BLaER1 treated with 17β-estradiol and CSF1 and Interleukin-3, amounts not matched to agents 10 nM and 100 nM (cell line): ENCODE data around the gene ACBD6.

Experiments
- H3K27ac ChIP-seq, 11 experiments: shearing (Covaris generic); formaldehyde crosslinking; 2 replicates each; pipeline ENCODE4 v1.8.1; 2022
- H3K27me3 ChIP-seq, 11 experiments: shearing (Covaris generic); formaldehyde crosslinking; 2 replicates each; pipeline ENCODE4 v1.8.1; 2022
- H3K36me3 ChIP-seq, 11 experiments: shearing (Covaris generic); formaldehyde crosslinking; 2 replicates each; pipeline ENCODE4 v1.8.1; 2022
- H3K4me1 ChIP-seq, 10 experiments: shearing (Covaris generic); formaldehyde crosslinking; 2 replicates each; pipeline ENCODE4 v1.8.1; 2022
- H3K4me2 ChIP-seq, 11 experiments: shearing (Covaris generic); formaldehyde crosslinking; 2 replicates each; pipeline ENCODE4 v1.8.1; 2022
- H3K4me3 ChIP-seq, 10 experiments: shearing (Covaris generic); formaldehyde crosslinking; 2 replicates each; pipeline ENCODE4 v1.8.1; 2022
- H3K9ac ChIP-seq, 11 experiments: shearing (Covaris generic); formaldehyde crosslinking; 2 replicates each; pipeline ENCODE4 v1.8.1; 2022
- H3K9me3 ChIP-seq, 11 experiments: shearing (Covaris generic); formaldehyde crosslinking; replicated peaks in 1 of 11; 2 replicates each; pipeline ENCODE4 v1.8.1; 2022
- H4K20me1 ChIP-seq, 11 experiments: shearing (Covaris generic); formaldehyde crosslinking; 2 replicates each; pipeline ENCODE4 v1.8.1; 2022
- Cebpa-rat ChIP-seq, 11 experiments: shearing (Covaris generic); IDR thresholded peaks; 2 replicates each; pipeline ENCODE4 v1.8.1; 2022

The ACBD6 gene

GRCh38 chr1:180269645-180270529, 232.5 kb downstream of the ACBD6 start:
- TF ChIP-seq Cebpa-rat (IDR thresholded peaks at IDR 0.05), result no peak
- Histone ChIP-seq H3K9ac (no peak overlapping the region), H3K4me1 (peaks cover 19 to 27% (median 23%) of the 10 kb centered on the region in 10 experiments), H3K9me3 (no peaks in the 10 kb centered on the region), H3K4me2 (peak overlapping the region in 2 of 11 experiments; percentile 15 to 18; a peak in 2 of 22 replicates), H3K27me3 (no peaks in the 10 kb centered on the region), H3K4me3 (no peak overlapping the region), H3K36me3 (peaks cover 13 to 29% (median 20%) of the 10 kb centered on the region in 11 experiments), H3K27ac (no peak overlapping the region), H4K20me1 (no peaks in the 10 kb centered on the region; a peak in 3 of 22 replicates)

GRCh38 chr1:180268556-180269075, 233.8 kb downstream of the ACBD6 start:
- H3K27me3 ChIP-seq, result no peaks in the 10 kb centered on the region
- H3K27ac ChIP-seq, result no peak overlapping the region
- no peak for TF ChIP-seq Cebpa-rat (IDR thresholded peaks at IDR 0.05)
- H3K36me3 ChIP-seq, result peaks cover under 1 to 17% (median 7%) of the 10 kb centered on the region in 11 experiments; a peak in 14 of 22 replicates
- H3K9me3 ChIP-seq, result no peaks in the 10 kb centered on the region
- H4K20me1 ChIP-seq, result no peaks in the 10 kb centered on the region; a peak in 3 of 22 replicates
- peaks cover 19 to 27% (median 23%) of the 10 kb centered on the region in 10 experiments for H3K4me1 ChIP-seq
- H3K4me3 ChIP-seq, result no peak overlapping the region
- H3K4me2 ChIP-seq, result no peak overlapping the region
- H3K9ac ChIP-seq, result no peak overlapping the region

- TF ChIP-seq Cebpa-rat (IDR thresholded peaks at IDR 0.05), result no peak
- no peaks in the 10 kb centered on the region for H3K27me3 ChIP-seq
- H3K36me3 ChIP-seq, result peaks cover 0 to 11% (median 1%) of the 10 kb centered on the region in 11 experiments; a peak in 5 of 22 replicates
- H3K4me1 ChIP-seq, result peaks cover 19 to 27% (median 25%) of the 10 kb centered on the region in 10 experiments
- no peak overlapping the region for H3K4me3 ChIP-seq
- H3K9ac ChIP-seq, result no peak overlapping the region
- no peak overlapping the region for H3K27ac ChIP-seq
- no peaks in the 10 kb centered on the region for H3K9me3 ChIP-seq
- H4K20me1 ChIP-seq, result no peaks in the 10 kb centered on the region; a peak in 4 of 22 replicates
- peak overlapping the region in 5 of 11 experiments; percentile 13 to 84 (median 55); a peak in 3 of 22 replicates for H3K4me2 ChIP-seq
Observed at GRCh38 chr1:180267761-180268555, 234.4 kb downstream of the ACBD6 start.

- H3K9ac ChIP-seq, result no peak overlapping the region
- H4K20me1 ChIP-seq, result no peaks in the 10 kb centered on the region; a peak in 4 of 22 replicates
- H3K4me3 ChIP-seq, result no peak overlapping the region
- H3K36me3 ChIP-seq, result peaks cover 0 to 6% (median 0%) of the 10 kb centered on the region in 11 experiments; a peak in 2 of 22 replicates
- H3K9me3 ChIP-seq, result no peaks in the 10 kb centered on the region
- no peak for TF ChIP-seq Cebpa-rat (IDR thresholded peaks at IDR 0.05)
- H3K4me2 ChIP-seq, result peak overlapping the region in 10 of 11 experiments; percentile 25 to 84 (median 78); a peak in 19 of 22 replicates
- H3K4me1 ChIP-seq, result peaks cover 19 to 32% (median 26%) of the 10 kb centered on the region in 10 experiments
- H3K27me3 ChIP-seq, result no peaks in the 10 kb centered on the region
- no peak overlapping the region for H3K27ac ChIP-seq
Observed at GRCh38 chr1:180267211-180267561, 235.2 kb downstream of the ACBD6 start.

- Histone ChIP-seq H3K9me3 (no peaks in the 10 kb centered on the region), H3K4me3 (no peak overlapping the region), H4K20me1 (no peaks in the 10 kb centered on the region; a peak in 4 of 22 replicates), H3K4me2 (peak overlapping the region; percentile 2 to 84 (median 77); a peak in 20 of 22 replicates), H3K27ac (peak overlapping the region in 2 of 11 experiments; percentile 15 to 42; a peak in 4 of 22 replicates), H3K27me3 (no peaks in the 10 kb centered on the region), H3K4me1 (peaks cover 19 to 32% (median 26%) of the 10 kb centered on the region in 10 experiments), H3K9ac (peak overlapping the region in 2 of 11 experiments; percentile 9 to 50; a peak in 1 of 22 replicates), H3K36me3 (no peaks in the 10 kb centered on the region; a peak in 2 of 22 replicates)
- no peak for TF ChIP-seq Cebpa-rat (IDR thresholded peaks at IDR 0.05)
Observed at GRCh38 chr1:180266275-180267210, 235.8 kb downstream of the ACBD6 start.

- H3K36me3 ChIP-seq, result no peaks in the 10 kb centered on the region; a peak in 1 of 22 replicates
- no peak overlapping the region; a peak in 1 of 22 replicates for H3K9ac ChIP-seq
- peak overlapping the region in 1 of 11 experiments; percentile 15; a peak in 1 of 22 replicates for H3K27ac ChIP-seq
- peaks cover 19 to 32% (median 26%) of the 10 kb centered on the region in 10 experiments for H3K4me1 ChIP-seq
- no peak for TF ChIP-seq Cebpa-rat (IDR thresholded peaks at IDR 0.05)
- peak overlapping the region in 9 of 11 experiments; percentile 55 to 84 (median 79); a peak in 16 of 22 replicates for H3K4me2 ChIP-seq
- H3K27me3 ChIP-seq, result no peaks in the 10 kb centered on the region
- no peaks in the 10 kb centered on the region for H3K9me3 ChIP-seq
- no peaks in the 10 kb centered on the region; a peak in 4 of 22 replicates for H4K20me1 ChIP-seq
- no peak overlapping the region for H3K4me3 ChIP-seq
Observed at GRCh38 chr1:180265871-180266270, 236.5 kb downstream of the ACBD6 start.

GRCh38 chr1:180265201-180265600, 237.2 kb downstream of the ACBD6 start:
- H3K4me3 ChIP-seq, result no peak overlapping the region
- H3K27me3 ChIP-seq, result no peaks in the 10 kb centered on the region
- H3K4me1 ChIP-seq, result peaks cover 19 to 32% (median 25%) of the 10 kb centered on the region in 10 experiments
- H3K9ac ChIP-seq, result no peak overlapping the region
- H3K27ac ChIP-seq, result no peak overlapping the region
- peaks cover 0 to 3% (median 0%) of the 10 kb centered on the region in 11 experiments; a peak in 5 of 22 replicates for H4K20me1 ChIP-seq
- no peak for TF ChIP-seq Cebpa-rat (IDR thresholded peaks at IDR 0.05)
- H3K4me2 ChIP-seq, result peak overlapping the region in 4 of 11 experiments; percentile 67 to 84 (median 82); a peak in 3 of 22 replicates
- H3K36me3 ChIP-seq, result no peaks in the 10 kb centered on the region; a peak in 1 of 22 replicates
- no peaks in the 10 kb centered on the region for H3K9me3 ChIP-seq

- no peak overlapping the region for H3K4me2 ChIP-seq
- no peaks in the 10 kb centered on the region for H3K36me3 ChIP-seq
- H3K27me3 ChIP-seq, result no peaks in the 10 kb centered on the region
- TF ChIP-seq Cebpa-rat (IDR thresholded peaks at IDR 0.05), result no peak
- H3K9ac ChIP-seq, result no peak overlapping the region
- peaks cover 0 to 4% (median 0%) of the 10 kb centered on the region in 11 experiments; a peak in 4 of 22 replicates for H4K20me1 ChIP-seq
- no peak overlapping the region for H3K27ac ChIP-seq
- H3K4me1 ChIP-seq, result peaks cover 13 to 32% (median 22%) of the 10 kb centered on the region in 10 experiments
- H3K4me3 ChIP-seq, result no peak overlapping the region
- H3K9me3 ChIP-seq, result no peaks in the 10 kb centered on the region
Observed at GRCh38 chr1:180264595-180264994, 237.8 kb downstream of the ACBD6 start.
